Pons (tissue), 1 donor: ENCODE results near the gene BLOC1S1.

ENCODE experiments used
- DNase-seq: peaks from one replicate; pipeline ENCODE4 v3.0.0-alpha.2; 2016; ENCODE audit warnings: low spot score

Gene BLOC1S1

GRCh38 chr12:55711786-55712553 is 3.9 kb upstream of the BLOC1S1 start:
- DNase-seq: no peak

DNA sequence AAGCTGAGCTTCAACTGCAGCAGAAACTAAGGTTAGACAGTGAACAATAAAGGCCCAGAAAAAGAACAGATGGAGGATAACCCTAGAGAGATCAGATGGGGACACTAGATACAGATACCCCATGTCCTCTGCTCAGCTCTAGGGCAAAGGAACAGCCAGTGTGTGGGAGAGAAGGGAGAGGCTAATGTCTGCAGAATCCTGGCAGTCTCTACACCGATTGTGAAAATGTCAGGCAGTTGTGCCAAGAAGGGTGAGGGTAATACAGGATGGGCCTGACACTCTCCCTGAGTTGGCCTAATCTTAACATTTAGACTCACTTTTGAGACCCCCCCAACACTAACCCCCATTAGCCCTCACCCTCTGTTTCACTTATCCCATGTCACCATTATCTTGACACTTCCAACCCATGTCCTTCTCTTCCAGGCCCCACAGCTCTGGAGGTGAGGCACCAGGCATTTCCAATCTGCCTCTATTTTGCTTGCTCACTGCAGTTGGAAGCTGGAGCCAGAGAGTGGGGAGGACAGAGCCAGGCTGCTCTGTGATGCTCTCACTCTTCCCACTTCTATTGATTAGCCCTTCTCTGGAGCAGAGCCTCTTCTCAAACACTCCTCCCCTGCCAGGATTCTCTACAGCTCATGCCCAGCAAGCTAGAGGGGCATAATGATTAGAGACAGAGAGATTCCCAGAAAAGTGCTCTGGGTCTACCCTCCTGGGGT is 3.0 kb upstream of the BLOC1S1 start:
- no peak for DNase-seq

GRCh38 chr12:55713721-55714120 is 2.1 kb upstream of the BLOC1S1 start:
- no peak for DNase-seq

DNA sequence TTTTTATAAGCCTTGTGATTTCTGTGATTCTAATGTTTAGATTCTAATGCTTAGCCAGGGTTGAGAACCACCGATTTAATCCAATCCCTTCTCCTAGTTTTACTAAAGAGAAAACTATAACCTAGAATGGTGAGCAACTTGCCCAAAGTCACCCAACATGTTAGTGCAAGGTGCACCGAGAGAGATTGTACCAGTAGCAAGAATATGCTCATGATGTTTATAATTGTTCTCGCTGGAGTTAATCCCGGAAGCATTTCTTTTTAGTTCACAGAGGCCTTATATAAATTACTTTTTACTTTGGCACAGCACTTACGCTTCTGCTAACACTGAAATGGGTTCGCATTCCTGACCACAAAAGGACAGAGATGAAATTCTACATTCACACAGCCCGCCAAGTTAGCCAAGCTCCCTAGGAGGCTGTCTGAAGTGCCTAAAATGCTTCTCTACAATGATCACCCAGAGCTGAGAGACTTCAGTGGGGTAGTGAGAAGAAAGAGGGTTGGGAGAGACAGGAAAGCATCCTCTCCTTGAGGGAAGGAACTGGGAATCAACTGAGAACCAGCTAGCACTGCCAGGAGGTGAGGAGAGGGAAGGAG is 579 bp upstream of the BLOC1S1 start:
- no peak for DNase-seq

DNA sequence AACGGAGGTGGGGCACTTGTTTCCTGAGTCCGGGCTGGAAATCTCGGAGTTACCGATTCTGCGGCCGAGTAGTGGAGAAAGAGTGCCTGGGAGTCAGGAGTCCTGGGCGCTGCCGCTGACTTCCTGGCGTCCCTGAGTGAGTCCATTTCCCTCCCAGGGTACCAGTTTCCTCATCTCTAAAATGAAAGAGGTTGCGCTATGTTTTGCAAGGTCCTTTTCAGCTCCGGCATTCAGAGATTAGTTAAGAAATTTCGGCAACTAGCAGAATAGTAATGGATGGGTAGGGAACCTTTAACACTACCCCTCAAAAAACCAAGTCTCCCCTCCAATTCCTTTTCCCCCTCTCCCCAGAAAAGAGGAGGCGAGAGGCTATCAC is 724 bp downstream of the BLOC1S1 start:
- no peak for DNase-seq

GRCh38 chr12:55717011-55718007 is 1.5 kb downstream of the BLOC1S1 start:
- DNase-seq: no peak

- no peak for DNase-seq
Measured at GRCh38 chr12:55718015-55718414, 2.2 kb downstream of the BLOC1S1 start.

DNA sequence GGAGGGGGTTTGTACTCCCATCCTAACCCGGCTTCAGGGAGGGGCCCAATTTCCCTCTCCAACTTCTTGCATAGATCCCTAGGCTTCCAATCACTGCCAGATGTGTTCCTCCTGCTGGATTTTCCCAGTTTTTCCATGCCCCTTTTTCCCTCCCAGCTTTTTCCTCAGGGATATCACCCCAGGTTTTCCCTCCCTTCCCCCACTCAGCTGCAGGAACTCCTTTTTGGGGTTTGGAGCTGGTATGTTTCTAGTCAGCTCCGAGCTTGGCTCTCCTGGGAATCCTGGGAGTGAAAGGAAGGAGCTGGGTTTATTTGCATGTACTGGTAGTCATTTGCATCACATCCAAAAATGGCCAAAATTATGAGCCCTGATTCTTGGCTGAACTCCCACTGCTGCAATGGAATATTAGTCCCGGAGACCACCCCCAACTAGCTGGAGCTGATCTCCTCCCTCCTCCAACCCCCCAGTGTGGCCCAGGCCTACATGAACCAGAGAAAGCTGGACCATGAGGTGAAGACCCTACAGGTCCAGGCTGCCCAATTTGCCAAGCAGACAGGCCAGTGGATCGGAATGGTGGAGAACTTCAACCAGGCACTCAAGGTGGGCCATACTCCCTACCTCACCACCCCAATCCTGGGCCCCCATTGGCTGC is 2.9 kb downstream of the BLOC1S1 start:
- DNase-seq: no peak

GRCh38 chr12:55719371-55719770 is 3.5 kb downstream of the BLOC1S1 start:
- DNase-seq: no peak

DNA sequence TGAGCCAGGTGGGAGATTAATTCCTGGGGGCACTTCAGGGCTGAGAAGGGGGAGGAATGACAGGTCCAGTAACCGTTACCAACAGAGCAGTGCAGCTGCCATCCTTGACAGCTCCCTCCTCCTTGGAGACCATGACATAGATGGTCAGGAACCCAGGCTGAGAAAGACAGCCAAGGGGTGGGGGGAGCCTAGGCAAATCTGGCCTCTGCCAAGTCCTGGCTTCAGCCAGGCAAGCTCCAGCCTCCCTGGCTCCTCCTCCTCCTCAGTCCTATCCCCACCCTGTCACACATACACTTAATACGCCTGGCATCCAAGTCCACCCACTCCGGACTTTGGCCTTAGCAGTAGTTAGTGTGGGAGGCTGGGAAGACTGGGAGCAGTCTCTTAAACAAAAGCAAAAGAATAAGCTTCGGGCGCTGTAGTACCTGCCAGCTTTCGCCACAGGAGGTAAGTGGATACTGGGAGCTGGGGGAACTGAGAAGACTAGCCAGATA is 4.3 kb downstream of the BLOC1S1 start, which contains the start of gene RDH5:
Gene RDH5, plus strand, starts transcription at position 323 of the 494 bp plus-strand sequence. CDS start 792 bp downstream, outside the sequence.
- no peak for DNase-seq

DNA sequence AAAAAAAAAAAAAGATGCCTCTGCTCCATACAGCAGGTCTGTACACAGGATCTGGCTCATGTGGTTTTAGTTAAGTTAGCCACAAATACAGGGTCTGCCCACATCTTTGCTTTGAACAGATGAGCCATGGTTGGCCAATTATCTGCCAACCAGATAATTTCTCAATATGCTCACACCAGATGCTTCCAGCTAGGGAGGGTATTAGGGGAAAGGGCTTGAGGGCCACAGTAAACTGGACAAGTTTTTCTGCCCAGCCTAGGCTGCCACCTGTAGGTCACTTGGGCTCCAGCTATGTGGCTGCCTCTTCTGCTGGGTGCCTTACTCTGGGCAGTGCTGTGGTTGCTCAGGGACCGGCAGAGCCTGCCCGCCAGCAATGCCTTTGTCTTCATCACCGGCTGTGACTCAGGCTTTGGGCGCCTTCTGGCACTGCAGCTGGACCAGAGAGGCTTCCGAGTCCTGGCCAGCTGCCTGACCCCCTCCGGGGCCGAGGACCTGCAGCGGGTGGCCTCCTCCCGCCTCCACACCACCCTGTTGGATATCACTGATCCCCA is 5.1 kb downstream of the BLOC1S1 start:
- DNase-seq: no peak

GRCh38 chr12:55721601-55722213 is 5.9 kb downstream of the BLOC1S1 start:
- no peak for DNase-seq

- no peak for DNase-seq
Measured at GRCh38 chr12:55722948-55723347, 7.1 kb downstream of the BLOC1S1 start.

DNA sequence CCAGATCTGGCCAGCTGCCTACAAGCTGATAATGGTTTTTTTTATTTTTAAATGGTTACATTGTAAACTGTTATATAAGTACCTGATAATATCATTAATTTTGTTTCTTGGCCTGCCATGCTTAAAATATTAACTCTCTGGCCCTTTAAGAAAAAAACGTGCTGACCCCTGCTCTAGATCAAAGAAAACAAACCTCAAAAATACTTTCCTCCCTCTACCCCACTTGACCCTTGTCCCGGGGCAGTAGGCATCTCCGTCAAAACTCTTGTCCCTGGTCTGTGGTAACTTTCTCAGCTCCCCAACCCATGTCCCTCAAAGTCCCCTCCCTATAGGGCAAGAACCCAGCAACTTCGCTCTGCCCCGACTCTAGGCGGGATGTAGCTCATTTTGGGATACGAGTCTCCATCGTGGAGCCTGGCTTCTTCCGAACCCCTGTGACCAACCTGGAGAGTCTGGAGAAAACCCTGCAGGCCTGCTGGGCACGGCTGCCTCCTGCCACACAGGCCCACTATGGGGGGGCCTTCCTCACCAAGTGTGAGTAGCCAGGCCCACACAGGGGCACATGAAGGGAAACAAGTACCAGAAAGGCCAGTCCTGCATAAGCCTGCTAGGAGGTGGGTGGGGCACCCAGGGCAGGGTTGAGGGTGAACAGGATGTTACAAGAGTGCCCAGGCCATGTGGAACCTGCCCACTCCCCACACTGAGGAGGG is 7.8 kb downstream of the BLOC1S1 start:
- no peak for DNase-seq

GRCh38 chr12:55724226-55724939 is 8.5 kb downstream of the BLOC1S1 start:
- DNase-seq: peak; percentile 78

DNA sequence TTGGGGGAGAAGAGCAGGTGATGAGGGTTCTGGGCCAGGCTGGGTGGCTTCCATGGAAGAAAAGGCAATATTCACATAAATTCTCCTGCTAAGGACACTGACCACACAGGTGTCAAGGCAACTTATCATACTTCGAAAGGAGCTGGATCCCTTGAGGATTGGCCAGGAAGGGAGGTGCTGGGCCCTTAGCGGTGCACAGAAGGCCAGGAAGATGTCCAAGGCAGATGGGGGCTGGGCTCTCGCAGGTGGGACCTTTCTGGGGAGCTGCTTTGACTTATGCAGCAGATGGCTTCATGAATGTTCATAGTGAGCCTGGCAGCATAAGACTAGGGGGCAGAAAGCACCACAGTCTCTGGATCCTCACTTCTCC is 9.1 kb downstream of the BLOC1S1 start:
- no peak for DNase-seq

DNA sequence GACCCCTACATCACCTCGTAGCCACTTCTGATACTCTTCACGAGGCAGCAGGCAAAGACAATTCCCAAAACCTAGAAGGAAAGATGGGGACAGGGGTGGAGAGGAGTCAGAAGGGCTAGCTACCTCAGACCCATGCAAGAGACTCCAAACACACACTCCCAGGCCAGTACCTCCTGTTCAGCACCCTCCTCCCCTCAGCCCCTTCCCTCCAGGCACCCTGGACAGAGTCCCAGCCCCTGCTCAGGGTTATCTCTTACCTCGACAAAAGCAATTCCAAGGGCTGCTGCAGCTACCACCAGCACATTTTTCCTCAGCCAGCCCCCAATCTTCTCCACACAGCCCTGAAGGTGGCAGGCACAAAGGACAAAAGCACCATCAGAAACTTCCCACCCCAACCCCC is 9.7 kb downstream of the BLOC1S1 start:
- no peak for DNase-seq

GRCh38 chr12:55726971-55727370 is 11.1 kb downstream of the BLOC1S1 start:
- DNase-seq: no peak

DNA sequence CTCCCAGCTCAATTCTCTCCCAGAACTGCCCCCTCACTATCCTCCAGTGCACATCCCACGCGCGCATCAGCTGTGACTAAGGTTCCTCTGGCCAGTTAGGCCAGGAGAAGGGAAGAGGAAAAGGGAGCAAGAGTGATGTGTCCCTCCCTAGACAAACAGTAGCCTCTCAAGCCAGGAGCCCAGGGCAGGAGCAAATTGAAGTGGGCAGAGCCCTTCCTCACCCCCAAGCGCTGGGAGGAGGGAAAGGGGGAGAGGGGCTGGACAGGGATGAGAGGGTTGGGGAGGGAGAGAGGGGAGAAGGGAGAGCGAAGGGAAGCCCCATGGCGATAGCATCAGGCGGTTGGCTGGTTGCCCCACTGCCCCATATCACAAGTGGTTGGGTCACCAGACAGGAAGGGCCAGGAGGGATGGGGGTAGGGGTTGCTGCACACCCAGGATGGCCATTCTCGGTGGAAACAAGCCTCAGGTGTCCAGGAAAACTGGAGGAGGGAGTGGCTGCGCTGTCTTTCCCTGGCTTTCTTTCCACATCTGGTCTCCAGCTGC is 11.9 kb downstream of the BLOC1S1 start:
- DNase-seq: no peak
